Stomach (tissue), 4 donors: ENCODE data around the gene CLDN3.

Experiments
- EP300 ChIP-seq: sonication (generic); formaldehyde crosslinking; IDR thresholded peaks from one replicate; pipeline ENCODE4 v1.6.1; 2017; ENCODE audit warnings: antibody characterized with exemption
- POLR2A ChIP-seq, 4 donors: fragments of 450-650 bp; IDR thresholded peaks; one replicate each; pipeline ENCODE4 v1.6.1; 2016; ENCODE audit warnings: antibody characterized with exemption in 4 of 4, control low read depth in 2 of 4, mild to moderate bottlenecking in 1 of 4, moderate library complexity in 1 of 4
- POLR2AphosphoS5 ChIP-seq, 3 donors: sonication (generic); formaldehyde crosslinking; IDR thresholded peaks; one replicate each; pipeline ENCODE4 v1.6.1; 2016; ENCODE audit warnings: antibody characterized with exemption in 3 of 3
- TF ChIP-seq, protein P1 (sequence below), 7 experiments: fragments of 450-650 bp in 4 of 7; fragments of 200-600 bp in 3 of 7; sonication (generic) in 3 of 7; IDR thresholded peaks; one replicate each; pipeline ENCODE4 v1.5.1; 2016 to 2019; ENCODE audit warnings: antibody characterized with exemption in 7 of 7, control low read depth in 2 of 7, mild to moderate bottlenecking in 1 of 7

DNA sequence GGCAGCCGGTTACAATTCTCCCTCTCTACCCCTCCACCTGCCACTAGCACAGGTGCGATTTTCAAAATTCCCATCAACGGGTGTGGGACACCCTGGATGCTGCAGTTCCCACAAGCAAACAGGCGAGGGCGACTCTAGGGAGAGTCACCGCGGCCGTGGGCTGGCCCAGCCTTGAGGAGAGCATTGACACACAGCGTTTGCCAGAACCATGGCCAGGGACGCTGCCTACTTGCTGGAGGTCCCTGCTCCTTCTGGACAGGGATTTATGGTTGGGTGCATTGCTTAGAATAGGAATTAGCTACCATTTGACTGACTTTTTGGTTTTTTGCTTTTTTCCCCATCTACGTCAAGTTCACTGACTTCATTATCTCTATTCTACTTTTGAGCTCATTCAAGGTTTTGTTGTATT, 41.7 kb upstream of the CLDN3 start:
- TF ChIP-seq, protein P1, sequence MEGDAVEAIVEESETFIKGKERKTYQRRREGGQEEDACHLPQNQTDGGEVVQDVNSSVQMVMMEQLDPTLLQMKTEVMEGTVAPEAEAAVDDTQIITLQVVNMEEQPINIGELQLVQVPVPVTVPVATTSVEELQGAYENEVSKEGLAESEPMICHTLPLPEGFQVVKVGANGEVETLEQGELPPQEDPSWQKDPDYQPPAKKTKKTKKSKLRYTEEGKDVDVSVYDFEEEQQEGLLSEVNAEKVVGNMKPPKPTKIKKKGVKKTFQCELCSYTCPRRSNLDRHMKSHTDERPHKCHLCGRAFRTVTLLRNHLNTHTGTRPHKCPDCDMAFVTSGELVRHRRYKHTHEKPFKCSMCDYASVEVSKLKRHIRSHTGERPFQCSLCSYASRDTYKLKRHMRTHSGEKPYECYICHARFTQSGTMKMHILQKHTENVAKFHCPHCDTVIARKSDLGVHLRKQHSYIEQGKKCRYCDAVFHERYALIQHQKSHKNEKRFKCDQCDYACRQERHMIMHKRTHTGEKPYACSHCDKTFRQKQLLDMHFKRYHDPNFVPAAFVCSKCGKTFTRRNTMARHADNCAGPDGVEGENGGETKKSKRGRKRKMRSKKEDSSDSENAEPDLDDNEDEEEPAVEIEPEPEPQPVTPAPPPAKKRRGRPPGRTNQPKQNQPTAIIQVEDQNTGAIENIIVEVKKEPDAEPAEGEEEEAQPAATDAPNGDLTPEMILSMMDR (IDR thresholded peaks at IDR 0.05) = peak in 5 of 7 experiments; percentile 73 to 82 (median 75)
- TF ChIP-seq POLR2A (IDR thresholded peaks at IDR 0.05) = no peak
- no peak for TF ChIP-seq POLR2AphosphoS5 (IDR thresholded peaks at IDR 0.05)
- no peak for TF ChIP-seq EP300
